Measurements from ENCODE around the gene GALNT6. TPM values are rescaled to one million over a fixed set of nuclear protein-coding genes. Genes with fewer than 3 reads are reported as not detected.

The GALNT6 gene
- polyA plus RNA-seq, 1 experiment, result 47.1 TPM

GRCh38 chr12:51390457-51390856 is 749 bp downstream of the GALNT6 start:
- Histone ChIP-seq H3K36me3 (ENCODE audit: control insufficient read depth, insufficient read depth, low read length) (no peaks in the 10 kb centered on the region), H3K4me3 (ENCODE audit: low read depth, low read length) (no peak overlapping the region), H3K27me3 (ENCODE audit: control insufficient read depth, insufficient read depth, low read length) (no peaks in the 10 kb centered on the region)
- TF ChIP-seq CTCF (IDR thresholded peaks at IDR 0.05; ENCODE audit: insufficient read depth, low read depth, low read length), result no peak
- no peak for DNase-seq (ENCODE audit: low read depth)
- POLR2A ChIA-PET, result no interaction called here
- CTCF ChIA-PET, result no interaction called here

GRCh38 chr12:51389302-51389999 is 1.8 kb downstream of the GALNT6 start:
- Histone ChIP-seq H3K27me3 (ENCODE audit: control insufficient read depth, insufficient read depth, low read length) (no peaks in the 10 kb centered on the region), H3K36me3 (ENCODE audit: control insufficient read depth, insufficient read depth, low read length) (no peaks in the 10 kb centered on the region), H3K4me3 (ENCODE audit: low read depth, low read length) (no peak overlapping the region)
- ChIA-PET CTCF (interaction anchor here (0.8 kb wide), 1 partner anchor 8 kb away, joined by 3 read pairs; no protein-coding TSS in a partner anchor), POLR2A (no interaction called here)
- DNase-seq (ENCODE audit: low read depth), result no peak
- TF ChIP-seq CTCF (IDR thresholded peaks at IDR 0.05; ENCODE audit: insufficient read depth, low read depth, low read length), result no peak

DNA sequence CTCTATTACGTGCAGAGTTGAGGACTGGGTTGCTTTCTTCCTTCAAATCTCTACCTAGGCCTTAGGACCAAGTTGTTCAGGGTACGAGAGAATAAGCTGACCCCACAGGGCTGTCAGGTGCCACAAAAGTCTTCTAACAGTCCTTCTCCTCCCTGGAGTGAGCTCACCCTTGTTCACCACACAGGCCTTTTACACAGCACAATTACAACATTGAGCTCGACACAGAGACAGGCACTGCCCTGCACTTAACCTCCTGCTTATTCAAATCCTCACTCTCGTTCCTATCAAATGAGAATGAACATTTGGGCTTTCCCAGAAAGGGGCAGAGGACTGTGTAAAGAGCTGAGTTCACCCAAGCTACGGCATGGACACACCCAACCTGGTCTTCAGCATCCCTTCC is 2.4 kb downstream of the GALNT6 start:
- Histone ChIP-seq H3K27me3 (ENCODE audit: control insufficient read depth, insufficient read depth, low read length) (no peaks in the 10 kb centered on the region), H3K4me3 (ENCODE audit: low read depth, low read length) (no peak overlapping the region), H3K36me3 (ENCODE audit: control insufficient read depth, insufficient read depth, low read length) (no peaks in the 10 kb centered on the region; the same call in 1 of the 2 replicates)
- no peak for TF ChIP-seq CTCF (IDR thresholded peaks at IDR 0.05; ENCODE audit: insufficient read depth, low read depth, low read length)
- CTCF ChIA-PET, result interaction anchor here (0.8 kb wide), 1 partner anchor 9 kb away, joined by 3 read pairs; no protein-coding TSS in a partner anchor
- POLR2A ChIA-PET, result interaction anchor here (0.5 kb wide), 1 partner anchor 1370 kb away, joined by 10 read pairs; no protein-coding TSS in a partner anchor
- no peak for DNase-seq (ENCODE audit: low read depth)

DNA sequence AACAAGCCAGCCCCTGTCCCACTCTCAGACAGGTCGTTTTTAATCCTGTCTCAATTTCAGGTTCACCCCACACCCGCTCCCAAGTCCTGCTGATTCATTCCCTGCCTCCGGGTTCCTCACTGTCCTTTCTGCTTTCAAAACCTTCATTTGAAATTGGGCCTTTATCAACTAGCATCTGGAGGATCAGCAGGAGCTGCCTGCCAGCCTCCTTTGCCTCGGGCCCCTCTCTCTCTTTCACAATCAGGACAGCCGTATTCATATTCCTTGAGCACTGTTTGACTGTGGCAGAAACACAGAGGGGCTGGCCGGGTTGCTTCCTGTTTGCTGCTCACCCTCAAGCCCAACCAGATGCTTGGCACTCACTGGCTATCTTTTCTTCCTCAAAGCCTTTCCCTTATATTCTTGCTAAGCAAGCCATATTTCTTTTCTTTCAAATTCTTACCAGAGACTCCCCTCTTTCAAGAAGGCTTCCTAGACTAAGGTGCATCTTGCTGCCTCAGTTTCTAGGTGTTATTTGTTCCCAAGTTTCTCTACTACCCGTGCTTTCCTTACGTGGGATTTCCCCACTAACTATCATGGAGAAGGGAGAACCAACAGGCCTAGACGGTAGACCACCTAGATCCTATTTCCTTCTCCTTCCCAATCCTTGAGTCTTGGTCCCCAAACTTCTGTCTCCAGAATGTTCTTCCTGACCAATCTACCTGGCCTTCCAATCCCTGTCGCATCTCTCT is 3.0 kb downstream of the GALNT6 start:
- ChIA-PET CTCF (no interaction called here), POLR2A (interaction anchor here (0.5 kb wide), 1 partner anchor 1370 kb away, joined by 10 read pairs; no protein-coding TSS in a partner anchor)
- peaks cover under 1% of the 10 kb centered on the region for H3K36me3 ChIP-seq (ENCODE audit: control insufficient read depth, insufficient read depth, low read length)
- peak; percentile 52 for DNase-seq (ENCODE audit: low read depth)
- H3K4me3 ChIP-seq (ENCODE audit: low read depth, low read length), result no peak overlapping the region
- TF ChIP-seq CTCF (IDR thresholded peaks at IDR 0.05; ENCODE audit: insufficient read depth, low read depth, low read length), result no peak
- H3K27me3 ChIP-seq (ENCODE audit: control insufficient read depth, insufficient read depth, low read length), result no peaks in the 10 kb centered on the region

GRCh38 chr12:51386351-51386750 is 4.9 kb downstream of the GALNT6 start:
- POLR2A ChIA-PET, result no interaction called here
- DNase-seq (ENCODE audit: low read depth), result no peak
- no peak overlapping the region for H3K4me3 ChIP-seq (ENCODE audit: low read depth, low read length)
- no peak for TF ChIP-seq CTCF (IDR thresholded peaks at IDR 0.05; ENCODE audit: insufficient read depth, low read depth, low read length)
- H3K36me3 ChIP-seq (ENCODE audit: control insufficient read depth, insufficient read depth, low read length), result peaks cover 3% of the 10 kb centered on the region
- CTCF ChIA-PET, result interaction anchor here (1.5 kb wide), 1 partner anchor 15 kb away, joined by 3 read pairs; no protein-coding TSS in a partner anchor
- H3K27me3 ChIP-seq (ENCODE audit: control insufficient read depth, insufficient read depth, low read length), result no peaks in the 10 kb centered on the region
